GM18870 (cell line): ENCODE measurements around the gene NOS1AP.
"Not testable (repeated sequence)": the region's sequence is repeated elsewhere in the genome, so short reads cannot be mapped to it uniquely, and the experiment has no call there.

Experiments
- ATAC-seq: cut with Tn5 transposase; IDR thresholded peaks from one replicate; pipeline ENCODE4 v1.9.1; 2021; ENCODE audit warnings: moderate library complexity; ENCODE audit not compliant: unreplicated experiment

NOS1AP gene

GRCh38 chr1:162391790-162392563 is 322.5 kb downstream of the NOS1AP start:
- no peak for ATAC-seq

DNA sequence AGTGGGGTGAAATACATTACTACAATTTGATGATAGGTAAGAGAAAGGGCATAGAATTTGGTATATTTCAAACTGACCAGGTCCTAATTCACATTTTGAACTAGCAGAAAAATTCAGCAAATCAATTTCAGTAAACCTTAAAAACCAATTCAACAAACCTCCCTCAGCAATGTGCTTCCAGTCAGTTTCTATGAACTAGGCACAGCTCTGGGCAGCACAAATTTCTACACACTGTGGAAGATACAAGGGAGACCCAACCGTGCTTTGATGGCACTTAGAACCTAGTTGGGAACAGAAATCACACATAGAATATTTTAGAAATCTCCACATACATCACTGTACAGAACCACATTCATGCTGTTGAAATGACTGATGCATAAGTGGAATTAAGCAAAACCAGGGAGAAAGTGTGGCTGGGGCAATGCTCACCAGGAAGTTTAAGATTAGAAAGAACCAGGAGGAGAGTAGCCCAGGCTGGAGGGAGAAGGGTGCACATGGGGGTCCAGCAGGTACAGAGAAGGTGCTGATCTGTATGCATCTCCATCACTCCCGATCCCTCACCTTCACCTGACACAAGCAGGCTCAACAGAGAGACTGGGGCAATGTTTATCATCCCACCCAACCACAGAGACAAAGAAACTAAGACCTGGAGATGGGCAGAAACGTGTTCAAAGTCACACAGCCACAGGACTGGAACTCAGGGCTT is 326.9 kb downstream of the NOS1AP start:
- no peak for ATAC-seq

GRCh38 chr1:162397039-162397448 is 327.6 kb downstream of the NOS1AP start:
- ATAC-seq, result no peak

- no peak for ATAC-seq
These were observed 328.6 kb downstream of the NOS1AP start for GRCh38 chr1:162397943-162398560.

- ATAC-seq, result no peak
These were observed 329.6 kb downstream of the NOS1AP start for GRCh38 chr1:162398999-162399580.

DNA sequence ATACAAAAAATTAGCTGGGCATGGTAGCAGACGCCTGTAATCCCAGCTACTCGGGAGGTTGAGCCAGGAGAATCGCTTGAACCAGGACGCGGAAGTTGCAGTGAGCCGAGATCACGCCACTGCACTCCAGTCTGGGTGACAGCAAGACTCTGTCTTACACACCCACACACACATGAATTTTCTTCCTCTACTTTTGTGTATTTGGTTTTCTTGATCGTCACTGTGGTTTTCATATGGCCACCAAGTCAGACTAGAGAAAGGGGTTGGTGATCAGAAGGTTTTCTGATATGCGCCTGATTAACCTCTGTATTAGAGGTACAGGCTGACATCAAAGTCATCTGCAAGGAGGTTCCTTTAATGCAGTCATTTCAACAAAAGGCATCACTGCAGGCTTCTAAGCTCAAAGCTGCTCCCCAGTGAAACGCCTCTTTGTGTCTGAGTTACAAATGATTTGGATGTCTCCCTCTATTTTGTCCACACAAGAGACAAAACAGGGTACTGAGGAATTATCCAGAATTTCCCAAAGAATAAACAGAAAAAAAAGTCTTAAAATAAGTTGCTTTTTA is 331.4 kb downstream of the NOS1AP start:
- no peak for ATAC-seq

DNA sequence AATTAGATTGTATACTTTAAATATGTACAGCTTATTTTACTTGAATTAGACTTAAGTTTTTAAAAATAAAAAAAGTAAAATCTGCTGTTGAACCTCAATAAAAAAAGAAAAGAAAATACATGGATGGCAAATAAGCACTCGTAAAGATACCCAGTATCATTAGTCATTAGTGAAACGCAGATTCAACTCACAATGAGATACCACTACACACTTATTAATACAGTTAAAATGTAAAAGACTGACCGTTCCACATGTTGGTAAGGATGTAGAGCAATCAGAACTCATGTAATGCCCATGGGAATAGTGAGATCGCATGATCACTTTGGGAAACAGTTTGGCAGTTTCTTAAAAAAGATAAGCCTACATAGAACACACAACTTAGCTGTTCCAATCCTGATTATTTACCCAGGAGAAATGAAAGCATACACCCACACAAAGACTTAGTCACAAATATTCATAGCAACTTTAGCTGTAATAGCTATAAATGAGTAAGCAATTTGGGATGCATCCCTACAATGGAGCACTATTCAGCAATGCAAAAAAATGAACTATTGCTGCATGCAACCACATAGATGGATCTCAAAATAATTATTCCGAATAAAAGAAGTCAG is 335.2 kb downstream of the NOS1AP start:
- ATAC-seq, result no peak

DNA sequence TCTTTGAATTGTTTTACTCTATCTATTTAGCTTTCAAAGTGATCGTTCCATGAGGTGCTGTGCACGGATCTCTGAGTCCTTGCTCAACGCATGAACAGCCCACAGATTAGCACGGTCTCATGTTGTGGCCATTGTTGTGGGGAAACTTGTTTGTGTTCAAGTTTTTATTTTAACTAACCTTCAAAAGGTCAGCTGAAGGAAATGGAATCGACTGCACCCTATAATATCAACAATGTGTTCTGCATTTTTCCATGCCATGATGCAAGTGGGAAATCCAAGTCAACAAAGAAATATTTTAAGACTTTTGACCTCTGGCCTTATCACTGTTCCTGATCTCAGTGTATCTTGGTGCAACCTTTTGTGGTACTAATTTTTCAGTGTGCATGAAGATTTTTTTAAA is 336.3 kb downstream of the NOS1AP start:
- ATAC-seq, result no peak

- ATAC-seq, result no peak
These were observed 337.3 kb downstream of the NOS1AP start for GRCh38 chr1:162406811-162407210.

DNA sequence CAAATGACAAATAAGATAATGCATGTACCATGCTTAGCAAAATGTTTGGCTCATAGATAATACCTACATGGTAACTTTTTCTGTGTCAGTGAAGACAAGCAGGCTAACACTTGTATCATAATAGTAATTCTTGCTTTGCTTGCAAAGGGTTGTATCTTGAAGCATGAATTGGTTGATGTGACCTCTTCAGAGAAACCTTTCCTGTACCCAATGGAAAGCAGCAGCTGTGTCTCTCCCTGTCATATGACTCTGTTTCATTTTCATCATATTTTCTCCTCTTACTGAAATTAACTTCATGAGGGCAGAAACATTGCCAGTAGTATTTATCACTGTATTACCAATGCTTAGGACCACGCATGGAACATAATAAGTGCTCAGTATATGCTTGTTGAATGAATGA is 338.0 kb downstream of the NOS1AP start:
- no peak for ATAC-seq

GRCh38 chr1:162412002-162412401 is 342.5 kb downstream of the NOS1AP start, which contains the start of gene SH2D1B:
Gene SH2D1B, minus strand, starts transcription at chr1:162412136. Its CDS starts 120 bp downstream, at chr1:162412016.
- no peak for ATAC-seq

DNA sequence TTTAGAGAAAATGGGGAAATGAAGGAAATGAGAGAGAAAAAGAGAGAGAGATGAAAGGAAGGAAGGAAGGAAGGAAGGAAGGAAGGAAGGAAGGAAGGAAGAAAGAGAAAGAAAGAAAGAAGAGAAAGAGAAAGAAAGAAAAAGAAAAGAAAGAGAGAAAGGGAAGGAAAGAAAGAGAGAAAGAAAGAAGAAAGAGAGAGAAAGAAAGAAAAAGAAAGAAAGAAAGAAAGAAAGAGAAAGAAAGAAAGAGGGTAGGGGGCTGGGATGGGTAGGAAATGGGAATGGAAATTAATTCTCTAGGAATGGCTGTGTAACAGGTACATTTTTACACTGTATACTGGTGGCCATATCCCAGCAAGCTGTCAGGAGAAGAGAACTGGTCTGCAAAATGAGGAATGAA is 346.7 kb downstream of the NOS1AP start:
- ATAC-seq, result no peak

DNA sequence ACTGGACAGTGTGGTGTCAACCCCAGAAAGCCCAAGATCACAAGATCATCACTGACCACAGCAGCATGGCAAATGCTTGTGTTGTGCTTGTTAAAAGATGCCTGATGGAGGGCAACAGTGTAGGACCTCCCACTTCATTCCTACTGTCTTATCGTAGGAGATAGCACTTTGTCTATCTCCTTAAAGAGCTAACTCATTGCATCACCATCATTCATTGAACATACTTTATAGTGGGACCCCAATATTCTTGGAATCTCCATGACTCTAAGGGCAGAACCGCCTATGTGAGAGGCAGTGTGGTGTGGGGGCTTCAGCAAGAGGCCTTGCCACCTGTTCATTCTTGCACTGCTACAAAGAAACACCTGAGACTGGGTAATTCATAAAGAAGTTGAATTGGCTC is 347.4 kb downstream of the NOS1AP start:
- no peak for ATAC-seq

DNA sequence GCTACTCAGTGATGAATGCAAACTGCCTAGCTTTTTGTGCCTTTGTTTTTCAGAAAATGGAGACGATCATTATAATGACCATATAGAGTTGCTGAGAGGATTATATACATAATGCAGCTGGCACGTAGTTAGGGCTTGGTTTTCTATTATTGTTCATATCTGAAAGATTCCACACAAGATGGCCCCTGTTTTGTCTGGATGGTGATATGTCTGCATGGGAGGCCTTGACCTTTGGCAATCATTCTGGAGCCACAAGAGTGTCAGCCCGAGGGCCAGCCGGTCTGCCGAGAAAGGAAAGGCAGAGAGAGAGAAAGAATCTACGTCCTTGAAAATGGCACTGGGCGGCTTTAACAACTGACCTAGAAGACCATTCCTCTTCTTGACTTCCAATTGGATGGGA is 348.2 kb downstream of the NOS1AP start:
- no peak for ATAC-seq

GRCh38 chr1:162418584-162418983 is 349.1 kb downstream of the NOS1AP start:
- ATAC-seq, result not testable (repeated sequence)

DNA sequence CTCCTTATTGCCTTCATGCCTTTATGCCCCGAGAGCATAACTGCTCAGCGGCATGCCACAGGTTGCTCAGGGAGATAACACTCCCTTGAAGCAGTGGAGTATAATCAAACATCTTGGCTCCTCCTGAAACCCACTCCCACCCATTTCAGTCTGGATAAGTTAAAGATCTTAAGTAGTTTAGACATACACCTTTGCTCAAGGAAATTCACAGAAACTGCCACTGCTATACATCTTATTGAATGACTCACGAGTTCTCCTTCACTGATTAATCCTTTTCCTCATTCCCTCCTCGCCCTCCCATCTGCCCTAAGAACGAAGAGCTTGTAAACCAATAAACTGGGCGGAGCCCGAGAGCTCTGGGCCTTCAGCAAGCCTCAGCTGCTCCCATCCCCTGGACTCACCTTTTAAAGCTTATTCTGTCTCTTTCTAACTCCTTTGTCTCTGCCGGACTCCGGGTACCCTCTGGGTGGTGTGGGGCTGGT is 350.0 kb downstream of the NOS1AP start:
- ATAC-seq, result not testable (repeated sequence)
